NB4 (cell line): ENCODE measurements around the gene CHAF1B.

Experiments
- POLR2A ChIP-seq: IDR thresholded peaks from 2 replicates; pipeline ENCODE4 v1.6.1; 2011; ENCODE audit warnings: mild to moderate bottlenecking; ENCODE audit not compliant: insufficient read length; ENCODE audit errors: extremely low read depth
- TF ChIP-seq, protein P1 (sequence below): IDR thresholded peaks from one replicate; pipeline ENCODE4 v1.5.1; 2012; ENCODE audit warnings: low read depth, low read length

DNA sequence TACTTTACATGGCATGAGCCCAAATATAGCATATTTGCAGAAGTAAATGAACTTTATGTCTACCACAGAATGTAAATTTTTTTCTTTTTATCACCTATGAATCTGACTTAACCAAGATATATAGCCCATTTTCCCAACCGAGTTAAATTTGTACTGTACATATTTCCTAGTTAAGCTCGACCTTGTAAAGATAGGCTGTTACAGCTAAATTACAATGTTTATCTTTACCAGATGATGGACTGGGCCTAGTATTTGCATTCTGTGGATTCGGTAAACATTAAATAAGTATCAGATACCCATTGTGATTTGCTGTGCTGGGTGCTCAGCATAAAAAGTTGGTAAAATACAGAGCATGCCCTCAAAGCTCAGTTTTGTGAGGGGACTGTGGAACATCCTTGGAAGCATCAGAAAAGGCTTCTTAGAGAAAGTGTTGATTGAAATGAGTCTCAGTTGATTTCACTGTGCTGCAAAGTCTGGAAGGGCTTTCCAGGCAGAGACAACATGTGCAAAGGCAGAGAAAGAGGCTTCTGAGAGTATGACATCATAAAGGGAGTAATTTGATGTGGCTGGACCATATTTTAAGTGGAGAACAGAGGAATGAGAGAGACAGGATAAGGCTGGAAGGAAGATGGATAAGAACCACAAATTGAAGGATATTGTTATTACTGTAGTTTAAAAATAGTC lies 37.8 kb upstream of the CHAF1B start:
- no peak for TF ChIP-seq POLR2A
- TF ChIP-seq, protein P1, sequence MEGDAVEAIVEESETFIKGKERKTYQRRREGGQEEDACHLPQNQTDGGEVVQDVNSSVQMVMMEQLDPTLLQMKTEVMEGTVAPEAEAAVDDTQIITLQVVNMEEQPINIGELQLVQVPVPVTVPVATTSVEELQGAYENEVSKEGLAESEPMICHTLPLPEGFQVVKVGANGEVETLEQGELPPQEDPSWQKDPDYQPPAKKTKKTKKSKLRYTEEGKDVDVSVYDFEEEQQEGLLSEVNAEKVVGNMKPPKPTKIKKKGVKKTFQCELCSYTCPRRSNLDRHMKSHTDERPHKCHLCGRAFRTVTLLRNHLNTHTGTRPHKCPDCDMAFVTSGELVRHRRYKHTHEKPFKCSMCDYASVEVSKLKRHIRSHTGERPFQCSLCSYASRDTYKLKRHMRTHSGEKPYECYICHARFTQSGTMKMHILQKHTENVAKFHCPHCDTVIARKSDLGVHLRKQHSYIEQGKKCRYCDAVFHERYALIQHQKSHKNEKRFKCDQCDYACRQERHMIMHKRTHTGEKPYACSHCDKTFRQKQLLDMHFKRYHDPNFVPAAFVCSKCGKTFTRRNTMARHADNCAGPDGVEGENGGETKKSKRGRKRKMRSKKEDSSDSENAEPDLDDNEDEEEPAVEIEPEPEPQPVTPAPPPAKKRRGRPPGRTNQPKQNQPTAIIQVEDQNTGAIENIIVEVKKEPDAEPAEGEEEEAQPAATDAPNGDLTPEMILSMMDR = no peak
